HG03571 (cell line): ENCODE results near the gene ARHGAP4.

ENCODE experiments used
- ATAC-seq: cut with Tn5 transposase; IDR thresholded peaks from one replicate; pipeline ENCODE4 v1.9.1; 2021; ENCODE audit not compliant: unreplicated experiment

The ARHGAP4 gene

DNA sequence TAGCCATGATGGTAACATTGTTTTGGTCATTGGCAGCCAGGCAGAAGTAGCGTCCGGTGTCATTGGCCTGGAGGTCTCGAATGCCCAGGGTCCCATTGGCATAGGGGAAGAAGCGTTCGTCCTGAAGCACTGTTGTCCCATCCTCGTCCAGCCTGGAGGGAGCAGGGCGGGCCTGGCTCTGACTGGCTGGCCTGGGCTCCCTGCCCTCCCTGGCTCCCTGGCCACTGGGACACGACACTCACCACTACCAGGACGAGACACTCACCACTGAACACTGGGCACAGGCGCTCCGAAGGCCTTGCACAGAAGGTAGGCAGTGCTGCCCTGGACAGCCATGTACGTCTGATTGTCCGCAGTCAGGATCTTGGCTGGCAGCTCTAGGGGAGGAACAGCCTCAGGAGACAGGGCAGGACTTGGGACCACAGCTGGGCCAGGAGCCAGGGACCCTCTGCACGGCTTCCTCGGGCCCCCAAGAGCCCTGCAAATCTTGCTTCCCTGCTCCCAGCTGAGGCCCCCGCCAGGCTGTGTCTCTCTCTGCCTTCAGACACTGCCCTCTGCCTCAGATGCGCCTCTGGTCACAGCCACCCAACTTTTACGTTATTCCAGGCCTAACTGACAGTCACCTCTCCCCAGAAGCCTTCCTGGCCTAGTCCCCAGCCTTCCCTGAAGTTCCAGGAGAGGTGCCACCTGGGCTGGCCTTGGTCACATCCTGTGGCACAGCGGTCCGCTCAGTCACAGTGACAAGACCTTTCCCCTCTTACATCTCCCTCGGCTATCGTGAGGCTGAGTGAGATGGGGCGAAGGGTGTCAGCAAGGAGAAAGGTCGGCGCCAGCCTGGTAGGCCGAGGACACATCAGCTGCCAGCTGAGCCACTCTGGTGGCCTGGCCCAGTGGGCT, 57.2 kb downstream of the ARHGAP4 start:
- no peak for ATAC-seq

DNA sequence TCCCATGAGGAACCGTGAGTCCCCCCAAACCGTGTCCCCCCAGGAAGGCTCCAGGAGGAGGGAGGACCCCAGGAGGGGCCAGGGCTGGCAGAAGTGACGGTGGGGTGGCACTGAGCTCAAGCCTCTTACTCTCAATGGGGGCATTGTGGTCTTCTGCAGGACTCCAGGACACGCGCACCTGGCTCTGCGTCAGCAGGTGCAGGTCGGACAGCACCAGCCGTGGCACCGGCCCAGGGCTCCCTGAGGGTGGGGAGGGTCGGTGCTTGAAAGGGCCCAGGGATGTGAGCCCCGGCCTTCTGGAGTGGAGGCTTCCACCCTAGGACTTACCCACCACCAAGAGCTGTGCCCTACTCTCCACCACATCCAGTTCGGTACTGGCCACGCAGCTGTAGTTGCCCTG, 58.4 kb downstream of the ARHGAP4 start:
- no peak for ATAC-seq

DNA sequence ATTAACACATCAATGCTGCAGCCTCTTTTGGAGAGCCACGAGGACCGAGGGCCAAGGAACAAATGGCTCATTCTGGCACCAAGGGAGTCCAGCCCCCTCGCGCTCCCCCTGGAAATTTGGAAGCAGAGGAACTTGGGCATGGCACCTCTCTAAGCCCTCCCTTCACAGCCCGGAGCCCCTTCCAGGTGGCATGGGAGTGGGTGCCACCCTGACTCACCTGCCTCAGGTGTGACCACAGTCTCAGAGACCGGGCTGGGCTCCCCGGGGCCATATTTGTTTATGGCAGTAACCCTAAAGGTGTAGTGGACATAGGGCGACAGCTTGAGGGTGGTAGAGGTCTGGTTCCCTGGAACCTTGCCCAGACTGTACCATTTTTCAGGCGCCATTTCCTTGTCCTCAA, 58.9 kb downstream of the ARHGAP4 start:
- ATAC-seq: no peak

DNA sequence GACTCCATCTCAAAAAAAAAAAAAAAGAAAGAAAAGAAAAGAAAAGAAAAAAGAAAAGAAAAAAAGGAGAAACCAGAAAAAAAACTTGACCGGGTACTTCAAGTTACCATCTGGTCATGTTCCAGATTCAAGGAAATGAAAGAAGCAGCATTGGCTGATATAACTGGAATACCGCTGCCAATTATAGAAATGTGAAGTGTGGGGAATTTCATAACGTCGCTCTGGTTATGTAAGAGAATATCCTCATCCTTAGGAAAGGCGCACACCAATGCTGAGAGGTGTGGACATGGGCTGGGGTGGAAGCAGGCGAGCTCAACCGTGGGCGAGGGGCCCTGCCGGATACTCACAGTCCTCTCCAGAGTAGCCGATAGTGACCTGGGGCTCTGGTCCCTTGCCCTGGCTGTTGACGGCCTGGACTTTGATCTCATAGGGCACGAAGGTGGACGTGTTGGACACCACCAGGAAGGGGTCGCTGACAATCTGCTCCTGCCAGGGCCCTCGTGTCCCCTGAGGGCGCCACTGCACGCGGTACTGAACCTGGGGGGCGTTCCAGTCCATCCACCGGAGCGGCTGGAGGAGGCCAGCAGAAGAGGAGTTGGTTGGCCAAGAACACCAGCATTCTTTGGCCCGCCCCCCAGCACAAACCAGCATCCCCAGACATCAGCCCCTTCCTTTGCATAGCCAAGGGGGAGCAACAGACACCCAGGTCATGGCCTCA, 59.6 kb downstream of the ARHGAP4 start:
- ATAC-seq: no peak

DNA sequence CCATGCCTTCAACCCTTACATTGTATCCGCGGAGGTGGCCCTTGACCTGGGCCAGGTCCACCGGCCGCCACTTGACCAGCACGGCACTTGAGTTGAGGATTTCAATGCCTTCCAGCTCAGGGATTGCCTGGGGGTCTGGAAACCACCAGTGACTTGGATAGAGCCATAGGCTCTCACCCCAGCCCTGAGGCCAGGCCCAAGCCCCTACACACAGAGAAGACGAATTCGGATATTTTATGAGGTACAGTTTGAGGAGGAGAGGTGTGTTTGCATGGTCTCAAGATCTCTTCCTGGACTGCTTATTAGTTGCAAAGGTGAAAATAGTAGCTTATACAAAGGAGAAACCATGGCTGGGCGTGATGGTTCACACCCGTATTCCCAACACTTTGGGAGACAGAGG, 60.4 kb downstream of the ARHGAP4 start:
- ATAC-seq: no peak

DNA sequence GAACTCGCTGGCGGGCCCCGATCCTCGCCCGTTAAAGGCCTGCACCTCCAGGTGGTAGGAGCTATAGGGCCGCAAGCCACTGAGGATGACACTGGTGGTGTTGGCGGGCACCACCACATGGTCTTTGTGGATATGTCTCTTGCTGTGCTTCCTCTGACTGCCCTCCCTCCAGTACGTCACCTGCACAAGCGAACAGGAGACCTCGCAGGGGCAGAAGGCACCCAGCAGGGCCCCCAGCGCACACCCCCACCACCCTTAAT, 60.8 kb downstream of the ARHGAP4 start:
- ATAC-seq: no peak

DNA sequence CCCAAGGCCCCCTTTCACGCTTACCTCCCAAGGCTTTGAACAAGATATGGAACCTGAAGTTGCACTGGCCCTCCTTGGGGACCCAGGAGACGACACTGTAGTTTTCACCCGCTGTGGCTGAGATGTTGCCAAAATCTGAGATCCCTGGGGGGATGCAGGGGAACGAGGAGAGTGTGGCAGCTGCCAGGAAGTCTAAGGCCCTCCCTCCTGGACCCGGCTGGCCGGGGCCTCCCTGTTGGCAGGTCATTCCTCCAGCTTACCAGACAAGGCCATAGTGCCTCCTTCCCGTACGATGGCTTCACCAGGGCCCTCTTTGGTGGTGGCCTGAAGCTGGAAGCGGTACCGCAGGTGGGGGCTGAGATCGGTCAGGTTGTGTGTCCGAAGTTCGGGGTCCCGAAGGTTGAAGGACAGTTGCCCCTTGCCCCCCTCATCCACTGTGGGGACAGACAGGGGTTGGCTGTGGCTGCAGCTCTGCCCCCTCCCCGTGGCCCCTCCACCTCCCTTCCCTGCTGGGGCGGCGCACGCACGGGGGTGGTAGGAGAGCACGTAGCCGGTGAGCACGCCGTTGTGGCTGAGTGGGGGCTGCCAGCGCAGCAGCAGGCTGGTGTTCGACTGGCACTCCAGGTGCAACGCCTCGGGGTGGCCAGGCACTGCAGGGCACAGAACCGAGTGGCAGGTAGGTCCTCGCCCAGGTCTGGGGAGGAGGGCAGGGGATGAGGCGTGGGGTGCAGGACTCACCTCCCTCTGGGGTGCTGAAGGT, 61.3 kb downstream of the ARHGAP4 start:
- no peak for ATAC-seq

DNA sequence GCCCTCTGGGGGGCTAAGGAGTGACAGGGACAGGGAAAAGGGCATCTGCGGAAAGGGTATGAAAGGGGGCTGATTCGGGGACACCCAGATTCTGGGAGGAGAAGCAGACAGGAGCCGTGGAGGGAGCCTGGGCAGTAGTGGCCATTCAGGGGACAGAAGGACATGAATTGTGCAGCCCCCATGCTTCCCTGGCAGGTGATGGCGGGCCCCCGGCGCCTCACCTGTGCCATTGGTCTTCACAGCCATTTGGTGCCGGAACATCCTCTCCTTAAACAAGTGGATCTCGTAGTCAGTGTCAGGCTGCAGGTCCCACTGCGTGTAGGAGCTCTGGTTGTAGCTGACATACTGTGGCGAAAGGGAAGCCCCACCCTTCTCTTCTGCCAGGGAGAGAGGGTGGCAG, 62.0 kb downstream of the ARHGAP4 start:
- ATAC-seq: no peak

DNA sequence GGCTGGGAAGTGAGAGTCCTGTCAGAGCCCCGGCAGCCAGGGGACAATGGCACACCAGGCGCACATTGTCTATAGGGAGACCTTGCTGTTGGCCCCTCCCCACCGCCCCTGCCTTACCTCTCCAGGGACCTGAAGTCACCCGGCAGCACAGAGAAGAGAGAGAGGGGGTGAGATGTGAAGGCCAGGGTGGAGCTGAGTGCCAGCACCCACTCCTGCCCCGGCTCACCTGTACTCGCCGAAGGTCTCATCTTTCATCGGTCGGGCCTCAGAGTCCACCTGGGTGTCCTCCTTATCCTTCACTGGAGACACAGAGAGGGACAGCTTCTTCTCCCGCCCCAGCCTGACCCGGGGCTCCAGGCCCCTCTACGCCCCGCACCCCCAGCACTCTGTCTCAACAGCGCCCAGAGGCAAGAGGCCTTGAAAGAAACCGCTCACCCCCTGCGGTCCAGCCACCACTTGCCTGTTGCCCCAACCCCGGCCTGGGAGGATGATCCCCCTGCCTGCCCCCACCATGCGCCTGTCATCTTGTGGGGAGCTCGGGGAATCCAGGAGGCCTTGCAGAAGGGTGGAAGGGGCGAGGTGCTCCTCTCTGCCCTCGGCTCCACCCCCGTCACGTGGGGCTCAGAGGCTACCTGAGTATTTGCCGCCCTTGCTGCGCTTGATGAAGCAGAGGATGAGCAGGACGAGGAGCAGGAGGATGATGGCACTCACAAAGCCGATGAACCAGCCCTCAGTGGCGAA, 62.6 kb downstream of the ARHGAP4 start:
- no peak for ATAC-seq

DNA sequence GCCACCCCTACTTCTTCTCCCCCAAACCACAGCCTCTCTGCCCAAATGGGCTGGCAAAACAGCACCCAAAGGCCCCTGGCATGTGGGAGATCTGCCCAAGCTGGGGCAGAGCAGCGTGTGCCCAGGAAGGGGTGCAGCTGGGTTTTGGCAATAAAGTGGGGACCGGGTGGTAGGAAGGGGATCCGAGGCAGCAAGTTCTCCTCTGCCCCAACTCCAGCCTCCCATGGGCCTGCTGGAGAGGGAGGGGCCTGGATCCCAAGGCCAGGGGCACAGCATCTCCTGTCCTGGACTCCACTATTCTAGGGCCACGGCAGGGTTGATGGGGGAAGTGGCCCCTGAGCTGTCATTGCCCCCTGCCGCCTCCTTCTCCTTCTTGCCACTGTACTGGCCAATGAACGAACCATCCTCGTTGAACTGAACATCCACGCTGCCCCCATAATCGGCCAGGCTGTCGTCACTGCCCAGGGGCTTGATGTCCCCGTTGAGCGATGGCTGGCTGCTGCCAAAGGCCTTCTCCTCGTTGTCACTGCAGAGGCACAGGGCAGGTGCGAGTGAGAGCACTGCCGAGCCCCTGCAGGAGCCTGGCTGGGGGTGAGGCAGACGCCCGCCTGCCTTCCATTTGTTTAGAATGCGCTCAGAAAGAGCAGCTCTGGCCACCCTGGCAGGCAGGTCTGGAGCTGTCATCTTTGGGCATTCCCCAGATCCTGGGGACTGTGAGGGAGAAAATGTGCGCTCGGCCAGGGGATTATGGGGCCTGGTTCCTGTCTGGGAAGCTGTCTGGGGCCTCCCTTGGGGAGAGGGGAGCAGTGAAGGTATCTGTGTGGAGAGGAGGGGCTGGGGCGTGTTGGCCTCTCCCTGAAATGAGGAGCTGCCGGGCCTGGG, 63.5 kb downstream of the ARHGAP4 start:
- no peak for ATAC-seq

DNA sequence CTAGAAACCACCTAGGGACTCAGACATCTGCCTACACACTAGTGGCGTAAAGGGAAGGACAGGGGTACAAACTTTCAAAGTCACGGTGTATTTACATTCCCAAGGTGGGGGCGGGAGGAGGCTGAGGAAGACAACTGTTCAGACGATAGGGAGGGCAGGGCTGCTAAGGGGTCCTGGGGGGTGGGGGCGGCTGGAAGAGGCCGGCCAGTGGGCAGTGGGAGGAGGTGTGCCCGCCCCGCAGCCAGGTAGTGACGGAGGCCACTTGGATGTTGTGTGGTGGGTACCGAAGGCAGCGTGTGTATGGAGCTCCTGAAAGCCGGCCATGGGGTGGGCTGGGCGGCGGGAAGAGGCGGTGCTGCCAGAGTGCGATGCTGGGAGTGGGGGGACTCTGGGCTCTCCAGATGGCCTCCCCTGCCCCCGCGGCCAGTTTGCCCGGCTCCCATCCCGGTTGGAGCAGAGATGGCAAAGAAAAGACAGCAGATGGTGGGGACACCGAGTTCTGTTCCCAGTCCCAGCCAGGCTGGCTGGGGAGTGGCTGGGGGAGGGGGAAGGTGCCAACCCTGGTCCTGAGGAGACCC, 64.2 kb downstream of the ARHGAP4 start:
- ATAC-seq: no peak

DNA sequence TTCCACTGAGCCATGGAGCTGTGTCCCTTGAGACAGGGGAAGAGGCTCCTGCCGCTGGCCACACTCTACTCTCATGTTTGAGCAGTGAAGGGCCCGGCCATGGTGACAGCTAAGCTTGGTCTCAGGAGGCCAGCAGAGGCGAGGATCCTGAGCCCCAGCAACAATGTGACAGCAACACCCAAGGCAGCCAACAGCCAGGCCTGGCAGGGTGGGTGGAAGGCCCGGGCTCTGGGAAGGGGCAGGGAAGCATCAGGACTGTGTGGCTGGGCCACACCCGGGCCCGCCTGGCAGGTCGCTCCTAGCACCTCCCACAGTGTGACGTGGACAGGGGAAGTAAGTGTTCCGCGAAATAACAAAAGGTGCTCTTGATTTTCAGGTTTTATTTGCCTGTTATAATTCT, 64.9 kb downstream of the ARHGAP4 start:
- no peak for ATAC-seq
